WTC11 (cell line): ENCODE results near the gene ZNF705A.
"Not testable (repeated sequence)": the region's sequence is repeated elsewhere in the genome, so short reads cannot be mapped to it uniquely, and the experiment has no call there.

Experiments used
- ATF3 ChIP-seq: sonication (generic); formaldehyde crosslinking; conservative IDR thresholded peaks from 2 replicates; pipeline ENCODE4 v1.8.1; 2022; ENCODE audit warnings: mild to moderate bottlenecking, missing genetic modification reagents
- CREB1 ChIP-seq: sonication (generic); formaldehyde crosslinking; IDR thresholded peaks from 2 replicates; pipeline ENCODE4 v1.8.0; 2023; ENCODE audit warnings: mild to moderate bottlenecking, missing genetic modification reagents
- CTCF ChIP-seq: fragments of 200-600 bp; IDR thresholded peaks from 2 replicates; pipeline ENCODE4 v1.8.0; 2022; ENCODE audit warnings: antibody characterized with exemption
- ELF4 ChIP-seq: sonication (generic); formaldehyde crosslinking; IDR thresholded peaks from 2 replicates; pipeline ENCODE4 v1.8.1; 2022; ENCODE audit warnings: low read depth, mild to moderate bottlenecking, moderate library complexity, missing genetic modification reagents
- ESRRA ChIP-seq: sonication (generic); formaldehyde crosslinking; IDR thresholded peaks from 2 replicates; pipeline ENCODE4 v1.8.1; 2022; ENCODE audit warnings: mild to moderate bottlenecking, missing genetic modification reagents, borderline replicate concordance
- TEAD4 ChIP-seq: sonication (generic); formaldehyde crosslinking; IDR thresholded peaks from 2 replicates; pipeline ENCODE4 v1.8.0; 2022; ENCODE audit warnings: mild to moderate bottlenecking, missing genetic modification reagents
- TF ChIP-seq, protein P1 (sequence below): sonication (generic); formaldehyde crosslinking; IDR thresholded peaks from 2 replicates; pipeline ENCODE4 v1.8.1; 2023; ENCODE audit warnings: mild to moderate bottlenecking, missing genetic modification reagents, moderate library complexity
- TF ChIP-seq, protein P2 (sequence below): sonication (generic); formaldehyde crosslinking; IDR thresholded peaks from 2 replicates; pipeline ENCODE4 v1.8.0; 2022; ENCODE audit warnings: mild to moderate bottlenecking, missing genetic modification reagents
- TF ChIP-seq, protein P3 (sequence below): sonication (generic); formaldehyde crosslinking; IDR thresholded peaks from 2 replicates; pipeline ENCODE4 v1.8.0; 2022; ENCODE audit warnings: missing genetic modification reagents
- TF ChIP-seq, protein P4 (sequence below): sonication (generic); formaldehyde crosslinking; IDR thresholded peaks from 2 replicates; pipeline ENCODE4 v1.8.0; 2022; ENCODE audit warnings: mild to moderate bottlenecking, missing genetic modification reagents

GRCh38 chr12:8227732-8228077, 70.9 kb downstream of the ZNF705A start:
- not testable (repeated sequence) for TF ChIP-seq ELF4; ESRRA (CRISPR knock-in tag); CTCF; CREB1 (CRISPR knock-in tag); ATF3 (CRISPR knock-in tag); TEAD4 (CRISPR knock-in tag)
- TF ChIP-seq, protein P1, sequence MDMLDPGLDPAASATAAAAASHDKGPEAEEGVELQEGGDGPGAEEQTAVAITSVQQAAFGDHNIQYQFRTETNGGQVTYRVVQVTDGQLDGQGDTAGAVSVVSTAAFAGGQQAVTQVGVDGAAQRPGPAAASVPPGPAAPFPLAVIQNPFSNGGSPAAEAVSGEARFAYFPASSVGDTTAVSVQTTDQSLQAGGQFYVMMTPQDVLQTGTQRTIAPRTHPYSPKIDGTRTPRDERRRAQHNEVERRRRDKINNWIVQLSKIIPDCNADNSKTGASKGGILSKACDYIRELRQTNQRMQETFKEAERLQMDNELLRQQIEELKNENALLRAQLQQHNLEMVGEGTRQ (CRISPR knock-in tag), result not testable (repeated sequence)
- TF ChIP-seq, protein P2, sequence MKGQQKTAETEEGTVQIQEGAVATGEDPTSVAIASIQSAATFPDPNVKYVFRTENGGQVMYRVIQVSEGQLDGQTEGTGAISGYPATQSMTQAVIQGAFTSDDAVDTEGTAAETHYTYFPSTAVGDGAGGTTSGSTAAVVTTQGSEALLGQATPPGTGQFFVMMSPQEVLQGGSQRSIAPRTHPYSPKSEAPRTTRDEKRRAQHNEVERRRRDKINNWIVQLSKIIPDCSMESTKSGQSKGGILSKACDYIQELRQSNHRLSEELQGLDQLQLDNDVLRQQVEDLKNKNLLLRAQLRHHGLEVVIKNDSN (CRISPR knock-in tag), result not testable (repeated sequence)
- TF ChIP-seq, protein P3, sequence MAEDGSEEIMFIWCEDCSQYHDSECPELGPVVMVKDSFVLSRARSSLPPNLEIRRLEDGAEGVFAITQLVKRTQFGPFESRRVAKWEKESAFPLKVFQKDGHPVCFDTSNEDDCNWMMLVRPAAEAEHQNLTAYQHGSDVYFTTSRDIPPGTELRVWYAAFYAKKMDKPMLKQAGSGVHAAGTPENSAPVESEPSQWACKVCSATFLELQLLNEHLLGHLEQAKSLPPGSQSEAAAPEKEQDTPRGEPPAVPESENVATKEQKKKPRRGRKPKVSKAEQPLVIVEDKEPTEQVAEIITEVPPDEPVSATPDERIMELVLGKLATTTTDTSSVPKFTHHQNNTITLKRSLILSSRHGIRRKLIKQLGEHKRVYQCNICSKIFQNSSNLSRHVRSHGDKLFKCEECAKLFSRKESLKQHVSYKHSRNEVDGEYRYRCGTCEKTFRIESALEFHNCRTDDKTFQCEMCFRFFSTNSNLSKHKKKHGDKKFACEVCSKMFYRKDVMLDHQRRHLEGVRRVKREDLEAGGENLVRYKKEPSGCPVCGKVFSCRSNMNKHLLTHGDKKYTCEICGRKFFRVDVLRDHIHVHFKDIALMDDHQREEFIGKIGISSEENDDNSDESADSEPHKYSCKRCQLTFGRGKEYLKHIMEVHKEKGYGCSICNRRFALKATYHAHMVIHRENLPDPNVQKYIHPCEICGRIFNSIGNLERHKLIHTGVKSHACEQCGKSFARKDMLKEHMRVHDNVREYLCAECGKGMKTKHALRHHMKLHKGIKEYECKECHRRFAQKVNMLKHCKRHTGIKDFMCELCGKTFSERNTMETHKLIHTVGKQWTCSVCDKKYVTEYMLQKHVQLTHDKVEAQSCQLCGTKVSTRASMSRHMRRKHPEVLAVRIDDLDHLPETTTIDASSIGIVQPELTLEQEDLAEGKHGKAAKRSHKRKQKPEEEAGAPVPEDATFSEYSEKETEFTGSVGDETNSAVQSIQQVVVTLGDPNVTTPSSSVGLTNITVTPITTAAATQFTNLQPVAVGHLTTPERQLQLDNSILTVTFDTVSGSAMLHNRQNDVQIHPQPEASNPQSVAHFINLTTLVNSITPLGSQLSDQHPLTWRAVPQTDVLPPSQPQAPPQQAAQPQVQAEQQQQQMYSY (CRISPR knock-in tag), result not testable (repeated sequence)
- TF ChIP-seq, protein P4, sequence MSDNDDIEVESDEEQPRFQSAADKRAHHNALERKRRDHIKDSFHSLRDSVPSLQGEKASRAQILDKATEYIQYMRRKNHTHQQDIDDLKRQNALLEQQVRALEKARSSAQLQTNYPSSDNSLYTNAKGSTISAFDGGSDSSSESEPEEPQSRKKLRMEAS (CRISPR knock-in tag), result not testable (repeated sequence)
